Muscle layer of colon (tissue), 2 donors: ENCODE measurements around the gene DNASE1L3.
"Not testable (repeated sequence)": the region's sequence is repeated elsewhere in the genome, so short reads cannot be mapped to it uniquely, and the experiment has no call there.

Source experiments
- H3K27ac ChIP-seq: one replicate; pipeline ENCODE4 v1.7.0; 2013; ENCODE audit warnings: low read depth, mild to moderate bottlenecking, low read length, moderate library complexity
- H3K27me3 ChIP-seq, 2 donors: one replicate each; pipeline ENCODE4 v1.7.0; 2013; ENCODE audit warnings: low read length in 2 of 2, mild to moderate bottlenecking in 2 of 2; ENCODE audit not compliant: insufficient read depth in 2 of 2, control insufficient read depth in 1 of 2
- H3K36me3 ChIP-seq: one replicate; pipeline ENCODE4 v1.7.0; 2013; ENCODE audit warnings: mild to moderate bottlenecking, low read length; ENCODE audit not compliant: insufficient read depth
- H3K4me1 ChIP-seq: one replicate; pipeline ENCODE4 v1.7.0; 2013; ENCODE audit warnings: mild to moderate bottlenecking, low read length; ENCODE audit not compliant: insufficient read depth
- H3K4me3 ChIP-seq, 2 donors: one replicate each; pipeline ENCODE4 v1.7.0; 2013; ENCODE audit warnings: low read length in 2 of 2, low read depth in 1 of 2, mild to moderate bottlenecking in 1 of 2, moderate library complexity in 1 of 2
- H3K9ac ChIP-seq: one replicate; pipeline ENCODE4 v1.7.0; 2013; ENCODE audit warnings: low read length
- H3K9me3 ChIP-seq: one replicate; pipeline ENCODE4 v1.7.0; 2013; ENCODE audit warnings: mild to moderate bottlenecking, low read length
- donor health status: abdominal sarcoma.
- donor health status: Adenocarcinoma of cecum.

Gene DNASE1L3

DNA sequence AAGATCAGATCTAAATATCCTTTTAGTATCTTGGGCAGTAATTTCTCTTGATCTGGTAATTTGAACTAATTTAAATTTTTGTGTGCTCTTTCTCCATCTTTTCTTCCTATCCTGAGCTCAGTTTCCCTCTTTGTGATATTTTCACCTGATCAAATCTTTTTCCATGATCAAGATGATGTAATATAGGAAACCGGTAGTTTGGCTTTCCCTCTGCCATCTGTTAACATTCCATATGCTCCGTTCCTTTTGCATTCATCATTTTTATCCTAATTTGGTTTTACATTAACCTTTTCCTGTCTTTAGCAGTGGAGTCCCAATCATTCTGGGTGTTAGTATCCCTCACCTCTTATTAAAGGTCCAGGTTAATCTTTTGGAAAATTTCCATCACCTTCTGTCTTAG lies 20.9 kb upstream of the DNASE1L3 start:
- Histone ChIP-seq H3K4me1 (peaks cover 15% of the 10 kb centered on the region), H3K4me3 (no peak overlapping the region), H3K9ac (no peak overlapping the region), H3K27ac (no peak overlapping the region), H3K36me3 (no peaks in the 10 kb centered on the region), H3K27me3 (no peaks in the 10 kb centered on the region), H3K9me3 (no peaks in the 10 kb centered on the region)

- Histone ChIP-seq H3K36me3 (no peaks in the 10 kb centered on the region), H3K4me1 (peaks cover 9% of the 10 kb centered on the region), H3K4me3 (no peak overlapping the region), H3K27me3 (no peaks in the 10 kb centered on the region), H3K9ac (no peak overlapping the region), H3K27ac (no peak overlapping the region), H3K9me3 (no peaks in the 10 kb centered on the region)
Observed at GRCh38 chr3:58230876-58231552, 20.2 kb upstream of the DNASE1L3 start.

GRCh38 chr3:58227933-58228332 lies 17.2 kb upstream of the DNASE1L3 start:
- H3K27ac ChIP-seq, H3K36me3 ChIP-seq, H3K27me3 ChIP-seq, H3K9me3 ChIP-seq, H3K4me3 ChIP-seq, H3K9ac ChIP-seq, H3K4me1 ChIP-seq: not testable (repeated sequence)

GRCh38 chr3:58223855-58224254 lies 13.1 kb upstream of the DNASE1L3 start:
- Histone ChIP-seq H3K27me3 (no peaks in the 10 kb centered on the region), H3K9ac (no peak overlapping the region), H3K36me3 (no peaks in the 10 kb centered on the region), H3K4me1 (no peaks in the 10 kb centered on the region), H3K27ac (no peak overlapping the region), H3K4me3 (no peak overlapping the region), H3K9me3 (no peaks in the 10 kb centered on the region)

GRCh38 chr3:58222161-58222724 lies 11.5 kb upstream of the DNASE1L3 start:
- Histone ChIP-seq H3K27ac (no peak overlapping the region), H3K4me1 (peaks cover 3% of the 10 kb centered on the region), H3K9me3 (no peaks in the 10 kb centered on the region), H3K36me3 (no peaks in the 10 kb centered on the region), H3K4me3 (no peak overlapping the region), H3K9ac (no peak overlapping the region), H3K27me3 (no peaks in the 10 kb centered on the region)

GRCh38 chr3:58218904-58219303 lies 8.1 kb upstream of the DNASE1L3 start:
- H3K27me3 ChIP-seq, result no peaks in the 10 kb centered on the region
- no peak overlapping the region for H3K27ac ChIP-seq
- H3K4me3 ChIP-seq, result no peak overlapping the region
- no peak overlapping the region for H3K9ac ChIP-seq
- peaks cover 4% of the 10 kb centered on the region for H3K4me1 ChIP-seq
- H3K9me3 ChIP-seq, result no peaks in the 10 kb centered on the region
- H3K36me3 ChIP-seq, result no peaks in the 10 kb centered on the region

- H3K27me3 ChIP-seq, result no peaks in the 10 kb centered on the region
- H3K36me3 ChIP-seq, result no peaks in the 10 kb centered on the region
- peaks cover 4% of the 10 kb centered on the region for H3K4me1 ChIP-seq
- H3K9ac ChIP-seq, result no peak overlapping the region
- no peak overlapping the region for H3K4me3 ChIP-seq
- H3K27ac ChIP-seq, result no peak overlapping the region
- H3K9me3 ChIP-seq, result no peaks in the 10 kb centered on the region
Observed at GRCh38 chr3:58217209-58217811, 6.5 kb upstream of the DNASE1L3 start.

GRCh38 chr3:58216496-58217195 lies 5.9 kb upstream of the DNASE1L3 start:
- no peak overlapping the region for H3K4me3 ChIP-seq
- H3K9me3 ChIP-seq, result no peaks in the 10 kb centered on the region
- H3K27ac ChIP-seq, result no peak overlapping the region
- H3K9ac ChIP-seq, result no peak overlapping the region
- H3K27me3 ChIP-seq, result no peaks in the 10 kb centered on the region
- peaks cover 4% of the 10 kb centered on the region for H3K4me1 ChIP-seq
- H3K36me3 ChIP-seq, result no peaks in the 10 kb centered on the region

DNA sequence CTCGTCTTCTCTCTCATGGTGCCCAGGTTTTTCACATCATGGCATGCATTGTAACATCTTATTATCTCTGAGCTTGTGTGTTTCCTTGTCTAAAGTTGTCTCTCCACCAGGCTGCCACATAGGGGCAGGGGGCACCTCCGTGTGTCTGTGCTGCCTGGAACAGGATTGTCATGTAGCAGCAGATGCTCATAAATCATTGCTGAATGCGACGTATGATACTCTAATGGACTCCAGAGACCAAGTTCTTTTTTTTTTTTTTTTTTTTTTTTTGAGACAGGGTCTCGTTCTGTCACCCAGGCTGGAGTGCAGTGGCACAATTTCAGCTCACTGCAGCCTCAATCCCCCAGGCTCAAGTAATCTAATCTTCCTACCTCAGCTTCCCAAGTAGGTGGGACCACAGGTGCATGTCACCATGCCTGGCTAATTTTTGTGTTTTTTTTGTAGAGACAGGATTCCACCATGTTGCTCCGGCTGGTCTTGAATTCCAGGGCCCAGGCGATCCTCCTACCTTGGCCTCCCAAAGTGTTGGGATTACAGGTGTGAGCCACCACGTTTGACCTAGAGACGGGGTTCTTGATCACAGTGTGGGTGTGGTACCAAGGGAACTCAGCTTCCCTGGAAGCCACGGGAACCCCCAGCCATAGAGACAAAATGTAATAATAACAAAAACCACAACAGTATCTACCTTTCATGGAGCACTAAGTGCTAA lies 4.7 kb upstream of the DNASE1L3 start:
- Histone ChIP-seq H3K9ac (no peak overlapping the region), H3K27me3 (no peaks in the 10 kb centered on the region), H3K36me3 (no peaks in the 10 kb centered on the region), H3K9me3 (no peaks in the 10 kb centered on the region), H3K4me3 (no peak overlapping the region), H3K4me1 (peaks cover 4% of the 10 kb centered on the region), H3K27ac (no peak overlapping the region)

DNA sequence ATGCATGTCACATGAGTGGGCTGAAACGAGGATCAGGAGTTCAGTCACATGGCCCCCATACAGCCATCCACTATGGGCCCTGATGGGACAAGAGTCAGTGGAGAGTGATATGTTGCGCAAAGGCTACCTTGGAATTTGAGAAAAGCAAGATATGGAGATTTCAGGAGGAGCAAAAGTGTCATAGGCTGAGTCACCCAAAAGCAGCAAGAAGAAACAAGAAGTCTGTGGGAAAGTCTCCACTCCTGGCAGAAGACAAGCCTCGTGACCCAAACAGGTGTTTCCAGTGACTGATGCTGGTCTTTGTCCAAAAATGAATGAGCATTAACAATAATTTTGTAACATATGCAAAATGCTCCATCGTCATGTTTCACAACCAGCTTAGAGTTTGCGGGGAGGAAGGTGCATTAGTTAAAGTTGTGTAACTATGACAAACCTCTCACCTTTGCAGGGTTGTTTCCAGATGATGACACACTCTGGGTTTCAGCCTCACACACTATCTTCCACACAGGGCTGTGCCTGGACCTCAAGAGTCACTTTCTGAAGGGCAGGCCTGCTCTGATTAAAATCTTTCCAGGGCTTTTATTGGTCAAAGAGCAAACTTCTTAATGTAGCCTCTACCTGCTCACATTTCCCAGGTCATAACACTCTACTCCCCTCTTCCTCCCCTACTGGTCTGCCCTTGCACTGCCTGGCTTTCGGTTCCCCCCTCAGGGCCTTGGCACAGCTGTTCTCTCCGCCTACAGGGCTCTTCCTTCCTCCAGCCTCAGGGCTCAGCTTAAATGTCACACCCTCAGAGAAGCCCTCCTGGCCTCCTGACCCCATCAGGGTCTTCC lies 3.9 kb upstream of the DNASE1L3 start:
- no peaks in the 10 kb centered on the region for H3K36me3 ChIP-seq
- peaks cover 4% of the 10 kb centered on the region for H3K4me1 ChIP-seq
- H3K9me3 ChIP-seq, result no peaks in the 10 kb centered on the region
- no peak overlapping the region for H3K4me3 ChIP-seq
- H3K27ac ChIP-seq, result no peak overlapping the region
- no peak overlapping the region for H3K9ac ChIP-seq
- H3K27me3 ChIP-seq, result no peaks in the 10 kb centered on the region
